Measurements from ENCODE around the gene CDH2. TPM values are rescaled to one million over a fixed set of nuclear protein-coding genes. Genes with fewer than 3 reads are reported as not detected.

Gene CDH2
- 19.3 and 21.2 TPM in 2 replicates for total RNA-seq
- 80.9 TPM for polyA plus RNA-seq (2012)

- DNase-seq (ENCODE audit: low read depth), result peak; percentile 89
Observed at GRCh38 chr18:28176948-28177827, at the start of gene CDH2. Gene CDH2, minus strand, starts transcription at chr18:28177130. Its CDS starts 108 bp downstream, at chr18:28177022.

GRCh38 chr18:28212060-28212459 is 35.1 kb upstream of the CDH2 start:
- DNase-seq (ENCODE audit: low read depth), result no peak

- DNase-seq (ENCODE audit: low read depth), result no peak
Observed at GRCh38 chr18:28208712-28209265, 31.9 kb upstream of the CDH2 start.

- DNase-seq (ENCODE audit: low read depth), result no peak
Observed at GRCh38 chr18:28208268-28208667, 31.3 kb upstream of the CDH2 start.

GRCh38 chr18:28204154-28204553 is 27.2 kb upstream of the CDH2 start:
- peak; percentile 61 for DNase-seq (ENCODE audit: low read depth)

GRCh38 chr18:28201056-28201455 is 24.1 kb upstream of the CDH2 start:
- no peak for DNase-seq (ENCODE audit: low read depth)

GRCh38 chr18:28198620-28199019 is 21.7 kb upstream of the CDH2 start:
- no peak for DNase-seq (ENCODE audit: low read depth)

- no peak for DNase-seq (ENCODE audit: low read depth)
Observed at GRCh38 chr18:28193177-28193778, 16.3 kb upstream of the CDH2 start.

GRCh38 chr18:28189400-28190239 is 12.7 kb upstream of the CDH2 start:
- peak; percentile 31 for DNase-seq (ENCODE audit: low read depth)

GRCh38 chr18:28185121-28185520 is 8.2 kb upstream of the CDH2 start:
- no peak for DNase-seq (ENCODE audit: low read depth)

- DNase-seq (ENCODE audit: low read depth), result no peak
Observed at GRCh38 chr18:28183418-28184078, 6.6 kb upstream of the CDH2 start.

GRCh38 chr18:28181616-28182015 is 4.7 kb upstream of the CDH2 start:
- DNase-seq (ENCODE audit: low read depth), result no peak

- DNase-seq (ENCODE audit: low read depth), result no peak
Observed at GRCh38 chr18:28178720-28179119, 1.8 kb upstream of the CDH2 start.

GRCh38 chr18:28177828-28178635 is 1.1 kb upstream of the CDH2 start:
- peak; percentile 70 for DNase-seq (ENCODE audit: low read depth)

GRCh38 chr18:28176698-28176947 is 307 bp downstream of the CDH2 start:
- DNase-seq (ENCODE audit: low read depth), result no peak

GRCh38 chr18:28175930-28176697 is 816 bp downstream of the CDH2 start:
- DNase-seq (ENCODE audit: low read depth), result peak; percentile 53

GRCh38 chr18:28175150-28175929 is 1.6 kb downstream of the CDH2 start:
- DNase-seq (ENCODE audit: low read depth), result peak; percentile 58

- no peak for DNase-seq (ENCODE audit: low read depth)
Observed at GRCh38 chr18:28174181-28174905, 2.6 kb downstream of the CDH2 start.

Data from myocyte (in vitro differentiated cells).